Activated T-cell treated with anti-CD3 and anti-CD28 coated beads, Interleukin-2, amount 50 U/mL, for 24 hours (primary cell): ENCODE data around the gene GAL3ST3.
A peak's percentile ranks its signal among the peaks of the same experiment; 100 is the strongest.

Experiments used
- DNase-seq: peaks from one replicate; pipeline ENCODE4 v3.0.0-alpha.2; 2020
- H3K27ac Mint-ChIP-seq: 2 replicates; pipeline ENCODE4 v1.8.0; 2020; ENCODE audit warnings: mild to moderate bottlenecking, mixed read lengths
- H3K27me3 Mint-ChIP-seq: 2 replicates; pipeline ENCODE4 v1.8.0; 2020; ENCODE audit warnings: mixed read lengths
- H3K36me3 Mint-ChIP-seq: 2 replicates; pipeline ENCODE4 v1.8.0; 2020; ENCODE audit warnings: low read depth, mixed read lengths
- H3K4me1 Mint-ChIP-seq: 2 replicates; pipeline ENCODE4 v1.8.0; 2020; ENCODE audit warnings: low read depth, mixed read lengths
- H3K4me3 Mint-ChIP-seq: 2 replicates; pipeline ENCODE4 v1.8.0; 2020; ENCODE audit warnings: mild to moderate bottlenecking, moderate library complexity, mixed read lengths
- H3K9me3 Mint-ChIP-seq: 2 replicates; pipeline ENCODE4 v1.8.0; 2020; ENCODE audit warnings: mixed read lengths

GAL3ST3 gene

GRCh38 chr11:66006134-66006890, 42.6 kb downstream of the GAL3ST3 start:
- no peak overlapping the region for H3K4me3 Mint-ChIP-seq
- H3K36me3 Mint-ChIP-seq = peaks cover 50% of the 10 kb centered on the region
- peaks cover under 1% of the 10 kb centered on the region for H3K27me3 Mint-ChIP-seq
- no peak for DNase-seq
- H3K27ac Mint-ChIP-seq = peak overlapping the region; percentile 26
- peaks cover 20% of the 10 kb centered on the region for H3K4me1 Mint-ChIP-seq
- H3K9me3 Mint-ChIP-seq = no peaks in the 10 kb centered on the region

DNA sequence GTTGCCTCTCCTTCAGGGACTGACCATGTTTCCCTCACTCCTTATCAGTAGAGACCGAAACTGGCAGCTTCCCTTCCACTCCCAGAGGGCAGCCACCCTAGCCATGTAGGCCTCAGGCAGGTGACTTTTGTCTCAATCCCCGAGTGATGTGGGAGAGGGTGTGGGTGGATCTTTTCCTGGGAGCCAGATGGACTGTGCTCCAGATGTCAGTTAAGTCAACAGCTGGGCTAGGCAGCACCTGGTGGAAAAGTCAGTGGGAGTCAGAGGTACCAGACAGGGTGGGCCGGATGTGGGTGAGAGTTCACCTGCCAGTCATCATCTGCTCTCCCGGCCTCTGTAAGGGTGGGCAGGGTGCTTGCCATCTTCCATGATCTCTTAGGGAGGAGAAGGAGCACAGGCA, 44.8 kb downstream of the GAL3ST3 start:
- peak overlapping the region; percentile 81 for H3K27ac Mint-ChIP-seq
- peaks cover 70% of the 10 kb centered on the region for H3K36me3 Mint-ChIP-seq
- no peaks in the 10 kb centered on the region for H3K9me3 Mint-ChIP-seq
- peaks cover 37% of the 10 kb centered on the region for H3K4me1 Mint-ChIP-seq
- H3K4me3 Mint-ChIP-seq = peak overlapping the region; percentile 100
- DNase-seq = no peak
- no peaks in the 10 kb centered on the region for H3K27me3 Mint-ChIP-seq

DNA sequence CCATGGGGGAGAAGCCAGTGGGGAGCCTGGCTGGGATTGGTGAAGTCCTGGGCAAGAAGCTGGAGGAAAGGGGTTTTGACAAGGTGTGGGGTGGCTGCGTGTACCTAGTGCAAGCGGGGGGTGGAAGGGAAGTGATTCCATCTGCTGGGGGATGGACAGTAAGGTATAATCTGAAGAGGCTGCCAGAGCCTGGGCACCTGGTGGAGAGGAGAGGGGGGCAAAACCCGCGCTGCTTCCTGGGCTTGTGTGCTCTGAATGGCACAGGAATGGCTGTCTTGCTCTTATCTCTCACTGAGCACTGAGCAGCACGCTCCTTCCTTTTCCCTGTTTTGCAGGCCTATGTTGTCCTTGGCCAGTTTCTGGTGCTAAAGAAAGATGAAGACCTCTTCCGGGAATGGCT, 45.7 kb downstream of the GAL3ST3 start:
- DNase-seq = no peak
- Mint-ChIP-seq H3K4me1 (peaks cover 40% of the 10 kb centered on the region), H3K4me3 (peak overlapping the region; percentile 100), H3K27ac (peak overlapping the region; percentile 99), H3K9me3 (no peaks in the 10 kb centered on the region), H3K27me3 (no peaks in the 10 kb centered on the region), H3K36me3 (peaks cover 79% of the 10 kb centered on the region)

DNA sequence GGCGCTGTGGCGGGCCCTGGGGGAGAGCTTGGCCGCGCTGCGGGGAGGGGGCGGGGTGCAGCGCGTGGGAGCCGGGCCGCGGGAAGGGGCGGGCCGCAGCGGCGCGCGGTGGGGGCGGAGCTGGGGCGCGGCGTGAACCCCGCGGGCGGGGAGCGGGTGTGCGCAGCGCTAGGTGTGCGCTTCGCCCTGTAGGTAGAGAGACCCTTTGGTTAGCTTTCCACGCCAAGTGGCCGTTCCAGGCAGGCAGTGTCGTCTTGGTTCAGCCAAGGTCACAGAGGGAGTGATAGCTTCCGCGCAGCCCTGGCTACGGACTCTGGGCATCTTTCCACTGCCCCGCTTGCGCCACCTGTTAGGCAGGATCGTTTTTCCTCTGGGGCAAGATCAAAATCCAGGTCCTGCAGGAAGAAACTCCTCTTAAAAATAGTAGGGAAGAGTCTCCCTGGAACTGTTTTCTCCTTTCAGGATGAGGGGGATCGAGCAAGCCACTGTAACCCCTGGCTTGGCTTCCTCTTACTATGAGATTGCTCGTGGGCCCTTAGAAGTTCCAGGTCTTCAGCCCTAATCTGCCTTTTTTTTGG, 46.2 kb downstream of the GAL3ST3 start:
- no peaks in the 10 kb centered on the region for H3K27me3 Mint-ChIP-seq
- peaks cover 84% of the 10 kb centered on the region for H3K36me3 Mint-ChIP-seq
- H3K9me3 Mint-ChIP-seq = no peaks in the 10 kb centered on the region
- H3K4me3 Mint-ChIP-seq = peak overlapping the region; percentile 100
- H3K4me1 Mint-ChIP-seq = peaks cover 40% of the 10 kb centered on the region
- DNase-seq = no peak
- peak overlapping the region; percentile 99 for H3K27ac Mint-ChIP-seq

GRCh38 chr11:66001942-66002647, 46.9 kb downstream of the GAL3ST3 start, which contains the start of the genes BANF1 and EIF1AD:
Gene BANF1, plus strand, starts transcription at chr11:66002503. Its CDS starts 748 bp downstream, at chr11:66003251.
Gene EIF1AD, minus strand, starts transcription at chr11:66002157. Its CDS starts 1,768 bp downstream, at chr11:66000389.
- Mint-ChIP-seq H3K27me3 (no peaks in the 10 kb centered on the region), H3K36me3 (peaks cover 91% of the 10 kb centered on the region), H3K9me3 (no peaks in the 10 kb centered on the region), H3K4me1 (peaks cover 42% of the 10 kb centered on the region), H3K4me3 (peak within 1 kb of the TSS; percentile 100), H3K27ac (peak within 1 kb of the TSS; percentile 99)
- DNase-seq = peak; percentile 94

- Mint-ChIP-seq H3K27me3 (no peaks in the 10 kb centered on the region), H3K36me3 (peaks cover 76% of the 10 kb centered on the region), H3K9me3 (no peaks in the 10 kb centered on the region), H3K4me1 (peaks cover 24% of the 10 kb centered on the region), H3K27ac (peak overlapping the region; percentile 85), H3K4me3 (no peak overlapping the region)
- DNase-seq = no peak
Observed at GRCh38 chr11:65997286-65997685, 51.7 kb downstream of the GAL3ST3 start.

DNA sequence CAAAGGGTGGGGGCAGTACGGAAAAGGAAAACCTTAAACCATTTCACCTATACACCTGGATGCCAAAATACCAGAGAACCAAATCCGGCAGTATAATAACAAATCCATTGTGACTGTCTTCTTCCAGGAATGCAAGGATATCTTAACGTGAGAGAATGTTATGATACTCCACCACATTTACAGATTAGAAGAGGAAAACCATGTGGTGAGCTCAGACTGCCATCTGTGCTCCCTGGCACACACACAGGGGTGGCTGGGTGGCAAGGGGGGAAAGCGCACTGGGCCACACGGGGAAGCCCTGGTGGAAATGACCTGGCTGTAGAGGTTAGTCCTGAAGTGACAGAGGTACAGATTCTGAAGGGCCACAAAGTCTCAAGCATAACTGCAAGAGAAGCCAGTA, 56.9 kb downstream of the GAL3ST3 start:
- no peaks in the 10 kb centered on the region for H3K27me3 Mint-ChIP-seq
- H3K27ac Mint-ChIP-seq = no peak overlapping the region
- H3K9me3 Mint-ChIP-seq = no peaks in the 10 kb centered on the region
- no peak for DNase-seq
- no peak overlapping the region for H3K4me3 Mint-ChIP-seq
- H3K4me1 Mint-ChIP-seq = peaks cover 7% of the 10 kb centered on the region
- H3K36me3 Mint-ChIP-seq = peaks cover 43% of the 10 kb centered on the region
